Stimulated activated CD4-positive, alpha-beta T cell treated with anti-CD3 and anti-CD28 coated beads, Interleukin-1b, Interleukin-23, amount 100 ng/mL, for 48 hours (primary cell): Measurements from ENCODE around the gene DNTT.
"Not testable (repeated sequence)": the region's sequence is repeated elsewhere in the genome, so short reads cannot be mapped to it uniquely, and the experiment has no call there.

Experiments used
- DNase-seq: peaks from one replicate; pipeline ENCODE4 v3.0.0-alpha.2; 2020

Gene DNTT

DNA sequence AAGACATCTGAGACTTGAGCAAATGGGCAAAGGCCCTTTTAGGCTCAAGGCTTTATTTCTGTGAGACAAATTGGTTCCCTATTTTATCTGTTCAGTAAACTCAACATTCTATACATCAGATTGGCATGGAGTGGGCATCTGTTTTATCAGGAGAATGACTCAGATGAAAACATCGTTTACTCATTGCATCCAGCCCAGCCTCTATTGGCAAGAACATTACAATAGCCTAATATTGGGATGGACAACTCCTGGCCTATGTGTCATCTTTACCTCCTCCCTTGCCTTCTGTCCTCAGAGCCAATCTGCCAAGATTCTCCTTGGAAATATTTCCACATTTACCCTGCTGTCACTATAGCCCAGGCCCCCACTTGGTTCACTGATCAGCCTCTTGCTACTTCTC is 27.4 kb upstream of the DNTT start:
- DNase-seq: no peak

DNA sequence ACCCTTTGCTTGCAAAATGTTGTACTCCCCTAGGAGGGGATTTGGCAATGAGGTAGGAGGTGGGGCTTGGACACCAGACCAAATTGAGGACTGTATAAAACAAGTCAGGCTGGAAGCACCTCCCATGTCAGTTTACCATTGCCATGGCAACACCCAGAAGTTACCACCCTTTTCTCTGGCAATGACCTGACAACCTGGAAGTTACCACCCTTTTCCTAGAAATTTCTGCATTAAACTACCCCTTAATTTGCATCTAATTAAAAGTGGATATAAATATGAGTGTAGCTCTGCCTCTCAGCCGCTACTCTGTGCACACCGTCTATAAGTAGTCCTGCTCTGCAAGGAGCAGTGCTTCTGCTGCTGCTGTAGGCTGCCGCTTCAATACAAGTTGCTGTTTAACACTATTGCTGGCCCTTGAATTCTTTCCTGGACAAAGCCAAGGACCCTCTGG is 25.0 kb upstream of the DNTT start:
- DNase-seq: no peak

DNA sequence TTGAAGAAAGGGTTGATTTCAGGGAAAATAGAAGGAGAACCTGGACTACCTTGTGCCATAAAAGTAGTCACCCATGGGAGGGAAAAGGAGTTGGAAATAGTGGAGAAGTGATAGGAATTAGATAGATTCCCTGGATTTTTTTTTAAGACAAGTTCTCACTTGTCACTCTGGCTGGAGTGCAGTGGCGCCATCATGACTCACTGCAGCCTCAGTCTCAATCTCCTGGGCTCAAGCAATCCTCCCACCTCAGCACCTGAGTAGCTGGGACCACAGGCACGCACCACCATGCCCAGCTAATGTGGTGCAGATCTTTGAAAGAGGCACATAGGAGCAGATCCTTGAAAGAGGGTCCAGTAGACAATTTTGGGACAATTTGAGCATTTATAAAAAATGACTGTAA is 23.4 kb upstream of the DNTT start:
- DNase-seq: no peak

DNA sequence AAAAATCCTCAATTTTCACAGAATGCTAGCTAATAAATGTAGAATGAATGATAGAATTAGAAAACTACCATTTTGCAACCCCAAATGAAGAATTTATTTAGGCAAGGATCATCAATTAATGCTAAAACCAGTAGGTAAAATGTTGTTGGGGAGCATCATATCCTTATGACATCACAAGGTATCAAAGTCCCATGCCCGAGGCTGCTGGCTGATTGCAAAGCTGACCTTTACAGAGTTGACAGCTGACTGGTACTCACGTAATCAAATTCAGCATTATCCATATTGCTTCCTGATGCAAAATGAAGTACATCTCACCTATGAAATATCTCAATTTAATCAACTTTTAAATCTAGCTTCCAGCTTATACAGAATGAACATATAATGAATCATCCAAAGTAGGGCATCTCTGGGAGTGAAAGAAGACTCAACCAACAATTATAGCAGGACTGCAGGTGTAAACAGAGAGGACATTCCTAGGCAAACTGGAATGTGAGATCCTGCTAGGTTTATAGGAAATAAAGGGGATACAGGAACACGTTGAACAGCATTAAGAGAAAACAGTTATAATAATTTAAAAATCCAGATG is 22.7 kb upstream of the DNTT start:
- no peak for DNase-seq

DNA sequence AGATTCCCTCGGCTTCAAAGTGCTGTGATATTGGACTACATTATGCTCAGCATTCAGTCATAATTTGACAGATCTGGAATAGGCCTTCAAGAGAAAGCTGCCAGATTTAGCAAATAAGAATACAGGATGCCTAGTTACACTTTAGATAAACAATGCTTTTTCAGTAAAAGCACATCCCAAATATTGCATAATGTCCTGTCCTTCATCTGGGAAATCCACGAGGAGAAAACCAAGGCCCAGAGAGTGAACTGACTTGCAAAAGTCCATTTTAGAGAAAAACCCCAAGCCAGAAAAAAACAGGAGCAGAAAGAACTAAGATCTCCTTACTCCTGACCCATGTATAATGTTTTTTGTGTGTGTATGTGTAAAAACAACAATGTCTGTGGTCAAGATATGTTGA is 20.9 kb upstream of the DNTT start:
- no peak for DNase-seq

DNA sequence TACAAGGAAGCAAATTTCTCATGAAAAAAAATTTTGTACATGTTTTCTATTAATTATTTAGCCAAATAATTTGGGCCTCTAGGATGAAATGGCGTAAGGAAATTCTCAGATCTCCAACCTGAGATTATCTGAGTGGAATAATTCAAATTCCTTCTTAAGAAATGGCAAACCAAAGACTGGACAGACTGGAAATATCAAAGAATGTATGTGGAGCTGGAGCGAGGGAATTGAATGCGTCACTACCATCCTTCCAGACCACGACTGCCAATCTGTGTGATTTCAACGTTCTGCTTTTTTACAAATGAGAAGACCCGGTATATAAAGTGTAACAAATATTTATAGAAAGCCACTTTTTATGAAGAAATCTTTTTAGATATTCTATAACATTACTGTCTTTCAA is 20.5 kb upstream of the DNTT start:
- DNase-seq: no peak

DNA sequence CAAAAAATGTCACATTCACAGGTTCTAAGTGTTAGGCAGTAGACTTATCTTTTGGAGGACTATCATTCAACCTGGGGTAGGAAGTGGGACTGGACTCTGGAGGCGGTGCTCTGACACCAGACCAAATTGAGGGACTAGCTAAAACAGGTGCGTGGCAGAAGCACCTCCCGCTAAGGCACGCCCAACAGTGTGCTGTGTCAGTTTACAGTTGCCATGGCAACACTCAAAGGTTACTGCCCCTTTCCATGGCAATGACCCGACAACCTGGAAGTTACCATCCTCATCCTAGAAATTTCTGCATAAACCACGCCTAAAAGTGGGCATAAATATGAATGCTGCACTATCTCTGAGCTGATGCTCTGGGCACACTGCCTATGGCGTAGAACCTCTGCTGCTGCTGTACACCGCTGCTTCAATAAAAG is 18.9 kb upstream of the DNTT start:
- no peak for DNase-seq

DNA sequence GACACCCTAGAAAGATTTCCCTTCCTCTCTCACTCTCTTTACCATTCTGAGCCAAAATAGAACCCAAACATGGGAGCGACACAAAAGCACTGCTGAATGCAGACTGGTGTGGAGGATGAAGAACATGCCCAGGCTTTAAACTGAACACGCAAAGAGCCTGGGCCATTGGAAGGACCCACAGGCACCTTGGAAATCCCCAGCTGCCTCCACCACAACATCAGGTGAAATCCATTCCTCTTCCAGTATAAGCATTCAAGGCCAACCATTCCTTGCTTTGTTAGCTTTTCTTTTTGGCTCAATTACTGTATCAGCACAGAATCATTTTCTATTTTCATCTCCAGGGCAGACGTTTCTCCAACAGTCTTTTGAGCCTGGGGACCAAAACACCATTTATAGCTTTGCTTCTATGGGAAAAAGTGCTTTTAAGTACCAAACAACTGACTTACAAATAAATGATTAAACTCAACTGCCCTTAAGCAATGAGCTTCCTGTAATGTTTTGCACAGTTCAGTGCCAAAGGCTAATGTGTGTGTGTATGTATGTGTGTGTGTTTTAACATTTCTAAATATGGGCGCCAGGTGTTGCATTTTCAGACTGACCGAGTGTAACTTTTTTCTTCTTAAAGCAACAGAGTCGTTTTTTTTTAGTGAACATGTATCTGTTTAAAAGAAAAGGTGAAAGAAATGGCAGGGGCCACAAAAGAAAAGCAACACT is 16.7 kb upstream of the DNTT start:
- DNase-seq: no peak

DNA sequence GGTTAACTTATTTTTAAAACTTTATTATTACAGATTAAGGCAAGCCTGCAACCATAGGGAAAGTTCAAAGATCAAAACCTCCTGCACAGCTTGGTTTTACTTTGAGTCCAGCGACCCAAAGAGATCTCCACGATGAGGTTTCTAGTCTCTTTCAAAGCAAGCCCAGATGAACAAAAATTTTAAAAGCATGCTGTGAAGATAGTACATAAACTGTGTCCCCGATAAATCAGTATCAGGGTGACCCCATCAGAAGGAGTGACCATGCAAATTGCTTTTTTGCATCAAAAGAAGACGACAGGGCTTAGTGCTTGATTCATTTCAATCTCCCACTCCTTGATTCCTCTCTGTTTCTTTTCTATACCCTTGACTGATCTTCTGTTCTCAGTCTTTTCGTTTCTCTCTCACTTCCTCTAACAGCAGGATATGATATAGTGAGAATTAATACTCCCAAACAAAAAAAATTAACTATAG is 16.0 kb upstream of the DNTT start:
- DNase-seq: no peak

DNA sequence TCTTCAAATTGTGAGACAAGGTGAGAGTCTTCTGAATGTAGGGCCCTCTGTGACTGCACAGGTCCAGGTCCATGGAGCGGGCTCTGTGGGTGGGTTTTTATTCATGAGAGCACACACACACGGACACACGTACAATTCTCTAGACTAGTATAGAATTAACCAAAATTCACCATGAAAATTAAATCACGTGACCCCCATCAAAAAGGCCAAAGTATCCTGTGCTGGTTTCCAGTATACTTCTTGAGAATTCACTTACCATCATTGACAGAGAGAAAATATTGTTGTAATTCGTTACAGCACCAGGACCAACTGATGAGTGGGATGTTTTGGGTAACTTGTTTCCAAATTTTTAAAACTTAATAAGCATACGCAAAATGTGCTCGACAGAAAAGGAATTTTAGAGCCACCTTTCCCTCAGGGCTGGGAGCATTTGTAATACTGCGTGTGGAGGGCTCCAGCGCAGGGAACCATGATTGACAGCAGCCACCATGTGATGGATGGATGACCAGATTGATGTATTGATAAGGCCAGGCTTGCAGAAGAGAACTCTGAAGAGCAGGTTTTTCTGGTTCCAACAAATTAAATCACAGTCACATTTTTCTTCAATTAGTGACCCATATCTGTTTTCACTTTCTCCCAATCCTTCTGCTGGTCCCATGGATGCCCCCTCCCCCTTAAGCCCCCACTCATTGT is 14.9 kb upstream of the DNTT start:
- DNase-seq: no peak

DNA sequence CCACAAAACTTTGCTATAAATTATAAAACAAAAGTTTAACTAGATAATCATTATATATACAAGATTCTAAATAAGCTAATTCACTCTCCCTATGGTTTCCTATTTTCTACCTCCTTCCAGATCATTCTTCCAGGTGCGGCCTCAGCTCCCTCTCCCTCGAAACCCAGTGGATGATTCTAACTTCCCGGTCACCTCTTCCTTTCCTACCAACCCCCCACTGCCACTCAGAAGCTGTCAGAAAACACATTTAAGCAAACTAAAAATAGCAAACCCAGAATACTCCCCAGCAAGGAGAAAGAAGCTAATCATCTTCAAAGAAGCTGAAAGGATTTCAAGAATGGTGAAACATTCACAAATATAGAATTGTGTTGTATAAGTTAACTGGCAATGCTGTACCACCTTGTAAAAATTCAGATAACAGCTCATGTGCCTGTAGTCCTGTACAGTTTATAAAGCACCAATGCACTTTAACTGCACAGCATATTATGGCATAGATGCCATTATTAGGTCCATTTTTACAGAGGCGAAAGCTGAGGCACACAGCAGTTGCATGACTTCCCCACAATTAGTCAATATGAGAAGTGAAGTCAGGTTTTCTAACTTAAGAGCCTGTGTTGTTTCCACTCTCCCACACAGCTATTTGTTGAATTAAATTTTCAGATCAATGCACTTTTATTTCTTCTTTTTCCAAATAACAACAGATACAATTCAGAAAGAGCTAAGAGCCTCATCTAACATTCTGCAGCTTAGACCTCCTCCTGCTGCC is 13.7 kb upstream of the DNTT start:
- DNase-seq: no peak

DNA sequence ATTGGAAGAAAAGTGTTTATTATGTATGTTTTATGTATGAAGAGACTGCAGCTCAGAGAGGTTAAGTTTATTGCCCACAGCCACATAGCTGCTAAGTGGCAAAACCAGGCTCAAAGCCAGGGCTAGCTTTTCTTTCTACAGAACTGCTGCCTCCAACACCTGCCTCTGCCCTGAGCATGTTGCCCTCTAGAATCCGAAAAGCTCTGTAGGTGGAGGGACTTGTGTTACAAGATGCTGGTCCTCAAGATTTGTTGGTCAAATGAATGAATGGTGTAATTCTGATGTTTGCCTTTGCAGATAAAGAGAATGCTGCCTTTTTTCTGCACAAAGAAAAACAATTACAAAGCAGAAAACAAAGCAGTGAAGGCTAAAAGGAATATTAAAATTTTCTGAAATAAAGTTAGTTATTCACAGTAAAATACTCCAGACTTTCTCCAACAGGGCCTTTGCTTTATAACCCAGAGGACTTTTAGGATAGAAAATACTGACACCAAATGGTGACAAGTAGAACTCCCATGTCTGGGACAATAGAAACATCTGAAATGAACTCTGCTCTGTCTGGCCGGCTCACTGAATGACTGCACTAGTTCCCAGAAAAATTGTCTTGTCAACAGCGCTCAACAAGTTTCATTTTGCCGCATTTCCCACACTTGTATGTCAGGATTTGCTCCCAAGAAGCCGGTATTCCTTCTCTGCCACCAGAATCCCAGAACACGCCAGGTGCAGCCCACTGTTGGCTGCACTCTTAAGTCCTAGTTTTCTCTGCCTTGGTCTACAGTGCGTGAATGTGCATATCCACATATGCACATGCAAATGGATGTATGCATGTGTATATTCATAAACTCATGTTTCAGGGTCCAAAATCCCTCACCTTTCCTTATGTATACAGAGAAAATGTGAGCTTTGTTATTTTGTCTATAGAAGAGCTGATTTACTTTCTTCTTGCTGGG is 11.0 kb upstream of the DNTT start:
- DNase-seq: no peak

DNA sequence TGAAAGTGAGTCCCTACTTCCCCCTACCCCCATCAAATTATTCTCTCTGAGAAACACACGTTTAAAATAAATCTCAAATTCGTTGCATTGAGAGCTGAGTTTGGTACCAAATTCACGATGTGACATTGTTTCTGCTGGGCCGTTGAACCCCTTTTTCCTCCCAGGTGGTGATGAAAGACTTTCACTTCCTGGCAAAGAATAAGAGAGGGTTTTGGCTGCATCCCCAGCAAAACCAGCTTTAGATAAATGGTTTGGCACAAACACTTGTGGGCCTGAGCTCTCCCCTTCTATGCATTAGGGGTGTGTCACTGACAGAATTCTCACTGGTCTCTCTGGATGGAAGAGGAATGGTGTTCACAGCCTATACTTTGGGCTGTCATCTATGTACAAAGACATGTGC is 8.8 kb upstream of the DNTT start:
- no peak for DNase-seq

DNA sequence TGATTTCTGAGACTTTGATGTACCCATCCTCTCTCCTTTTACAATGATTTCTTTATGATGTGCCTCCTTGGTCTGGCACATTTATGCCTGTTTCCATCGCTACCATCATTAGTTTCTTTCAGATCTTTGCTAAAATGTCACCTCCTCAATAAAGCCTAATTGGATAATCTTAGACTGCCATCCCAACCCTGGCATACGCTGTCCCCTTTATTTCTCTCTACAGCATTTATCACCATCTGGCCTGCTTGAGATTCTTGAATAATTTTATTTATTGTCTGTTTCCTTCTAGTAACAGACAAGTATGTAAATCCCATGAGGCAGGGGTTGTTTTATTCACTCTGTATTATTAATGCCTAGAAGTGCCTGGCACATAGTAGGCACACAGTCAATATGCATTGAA is 6.7 kb upstream of the DNTT start:
- DNase-seq: no peak

DNA sequence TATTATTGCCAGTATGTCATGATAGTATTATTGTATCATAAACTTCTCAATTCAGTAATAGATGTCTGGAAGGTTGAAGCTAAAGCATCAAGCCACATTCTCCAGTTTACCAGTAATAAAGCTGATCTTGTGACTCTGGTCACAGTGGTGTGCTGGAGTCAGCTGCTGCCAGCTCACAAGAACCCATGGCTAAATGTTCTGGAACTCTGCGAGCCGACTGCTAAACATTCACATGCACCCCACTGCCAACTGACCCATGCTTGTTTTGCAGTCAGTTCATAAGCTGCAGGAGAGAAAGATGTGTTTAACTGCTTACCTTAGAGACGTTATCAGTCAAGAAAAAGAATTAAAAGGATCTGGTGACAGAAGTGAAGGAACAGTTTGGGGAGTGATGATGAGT is 5.9 kb upstream of the DNTT start:
- DNase-seq: no peak

DNA sequence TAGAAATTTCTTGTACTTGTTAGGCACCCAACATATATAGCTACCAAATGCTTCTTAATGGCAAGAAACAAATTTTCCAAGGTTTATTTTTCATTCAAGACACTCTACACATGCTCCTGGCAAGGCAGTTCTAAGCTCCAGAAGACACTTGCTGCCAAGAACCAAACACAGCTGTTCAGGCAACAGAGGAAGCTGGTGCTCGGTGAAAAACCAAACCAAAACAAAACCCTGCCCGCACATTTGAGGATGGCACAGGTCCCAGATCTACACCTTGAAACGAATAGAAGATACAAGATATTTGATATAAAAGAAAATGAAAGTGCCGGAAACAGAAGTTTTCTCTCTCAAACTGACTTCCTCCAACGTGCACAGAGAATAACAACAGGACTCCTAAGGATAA is 4.9 kb upstream of the DNTT start:
- DNase-seq: no peak

DNA sequence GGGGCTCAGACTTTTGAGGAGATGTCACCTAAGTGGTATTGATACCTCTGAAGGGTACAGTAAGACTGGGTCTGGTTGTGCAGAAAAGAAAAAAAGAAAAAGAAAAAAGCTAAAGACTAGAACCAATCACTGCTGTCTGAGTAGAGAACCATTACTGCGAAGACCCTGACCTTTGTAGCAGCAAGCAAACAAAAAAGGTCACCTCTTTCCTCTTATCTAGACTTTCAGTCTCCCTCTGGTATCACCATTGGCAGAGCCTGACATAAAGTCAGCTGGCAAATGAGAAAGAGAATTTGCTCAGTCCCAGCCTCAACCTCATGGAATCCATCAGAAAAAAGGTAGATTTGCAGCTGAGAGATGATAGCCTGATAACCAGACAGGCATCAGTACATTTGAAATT is 2.6 kb upstream of the DNTT start:
- DNase-seq: no peak

DNA sequence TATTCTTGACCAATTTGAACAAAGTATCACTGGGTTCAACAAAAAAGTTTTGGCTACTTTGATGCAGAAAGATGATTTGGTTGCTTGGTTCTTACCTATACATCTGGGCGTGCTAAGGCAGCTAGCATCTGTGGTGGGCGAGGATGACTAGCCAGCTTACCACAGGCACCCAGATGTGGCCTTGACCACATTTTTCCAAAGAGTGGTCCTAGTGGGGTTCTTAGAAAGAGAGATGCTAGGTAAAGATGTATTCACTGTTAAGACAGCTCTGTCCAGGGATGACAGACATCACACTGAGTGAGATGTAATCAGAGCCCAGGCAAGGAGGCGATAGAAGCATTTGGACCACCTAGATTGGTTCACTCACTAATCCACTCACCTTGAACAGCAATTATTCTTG is 785 bp downstream of the DNTT start:
- no peak for DNase-seq

DNA sequence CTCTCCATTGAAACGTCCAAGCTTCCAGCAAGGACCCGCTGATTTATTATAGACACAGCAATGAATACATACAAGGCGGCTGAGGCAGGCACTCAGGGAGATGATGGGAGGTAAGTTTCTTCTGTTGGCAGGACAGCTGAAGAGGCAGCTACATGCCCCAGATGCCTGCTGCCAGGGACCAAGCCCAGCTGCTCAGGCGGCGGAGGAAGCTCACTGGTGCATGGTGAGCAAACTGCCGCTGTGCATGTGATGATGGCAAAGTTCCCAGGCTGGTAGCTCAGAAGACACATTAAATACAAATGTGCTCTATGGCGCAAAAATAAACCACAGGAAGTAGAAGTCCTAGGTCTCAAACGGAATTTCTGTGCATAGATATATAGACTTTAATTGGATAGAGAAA is 2.3 kb downstream of the DNTT start:
- DNase-seq: no peak

DNA sequence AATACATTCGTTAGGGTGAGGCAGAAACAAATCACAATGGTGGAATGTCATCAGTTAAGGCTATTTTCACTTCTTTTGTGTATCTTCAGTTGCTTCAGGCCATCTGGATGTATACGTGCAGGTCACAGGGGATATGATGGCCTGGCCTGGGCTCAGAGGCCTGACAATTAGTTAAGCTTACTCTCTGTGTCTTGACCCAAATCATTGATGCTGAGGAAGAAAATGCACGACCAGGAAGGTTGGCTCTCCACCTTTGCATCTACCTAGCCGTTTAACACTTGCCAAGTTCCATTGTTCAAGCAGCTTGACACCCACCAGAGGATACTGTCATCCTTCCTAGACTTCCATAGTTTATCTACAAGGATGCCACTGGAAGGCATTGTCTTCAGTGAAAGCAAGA is 4.6 kb downstream of the DNTT start:
- not testable (repeated sequence) for DNase-seq

DNA sequence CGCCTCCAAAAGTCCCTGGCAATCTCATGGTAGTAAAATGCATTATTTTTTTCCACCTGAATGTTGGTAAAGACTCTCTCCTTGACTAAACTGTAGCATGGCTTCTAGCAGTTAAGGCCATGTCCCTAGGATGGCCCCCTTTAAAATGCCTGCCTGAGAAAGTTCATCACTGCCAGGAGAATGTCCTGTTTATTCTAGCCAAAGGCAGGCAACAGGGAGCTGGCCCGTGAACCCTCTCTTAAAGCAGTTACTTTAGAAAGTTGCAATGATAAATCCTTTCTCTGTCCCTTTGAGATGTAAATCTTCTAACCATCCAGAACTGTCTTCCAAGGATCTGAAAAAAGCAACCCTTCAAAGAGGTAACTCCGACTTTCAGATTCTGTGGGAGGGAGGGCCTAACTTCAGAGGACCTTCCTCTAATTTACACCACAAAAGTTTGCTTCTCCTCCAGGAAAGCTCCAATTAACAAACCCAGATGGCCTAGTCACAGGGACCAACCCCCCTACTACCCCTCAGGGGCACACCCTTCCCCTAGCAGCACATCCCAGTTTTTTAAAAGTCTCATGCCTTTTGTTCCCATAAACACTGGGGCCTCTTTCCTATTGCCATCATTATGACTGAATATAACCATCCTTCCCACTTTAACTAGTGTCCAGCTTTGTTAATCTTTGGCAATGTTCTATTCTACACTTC is 5.5 kb downstream of the DNTT start:
- no peak for DNase-seq

DNA sequence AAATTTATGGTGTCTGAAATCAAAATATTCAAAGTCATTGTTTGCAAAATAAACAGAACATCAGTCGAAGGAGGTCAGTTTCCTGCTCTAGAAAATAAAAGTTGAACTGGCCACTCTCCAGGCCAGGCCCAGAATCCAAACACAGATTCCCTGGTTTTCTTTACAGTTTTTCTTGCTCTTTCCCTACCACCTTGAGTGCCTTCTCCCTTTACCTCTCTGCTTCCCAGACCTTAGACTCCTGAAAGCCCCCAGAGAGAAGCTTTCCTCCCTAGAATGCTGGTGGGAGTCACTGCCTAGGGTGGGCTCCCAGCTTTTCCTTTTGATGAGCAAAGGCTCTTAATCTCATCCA is 6.1 kb downstream of the DNTT start:
- no peak for DNase-seq
